ENCODE data around the gene KCNA1. TPM values are rescaled to one million over a fixed set of nuclear protein-coding genes. Genes with fewer than 3 reads are reported as not detected.

The KCNA1 gene
- polyA plus RNA-seq, 1 donor (not counting 4 experiments of a cell fraction or from before 2014, with no cell fraction given) = not detected

DNA sequence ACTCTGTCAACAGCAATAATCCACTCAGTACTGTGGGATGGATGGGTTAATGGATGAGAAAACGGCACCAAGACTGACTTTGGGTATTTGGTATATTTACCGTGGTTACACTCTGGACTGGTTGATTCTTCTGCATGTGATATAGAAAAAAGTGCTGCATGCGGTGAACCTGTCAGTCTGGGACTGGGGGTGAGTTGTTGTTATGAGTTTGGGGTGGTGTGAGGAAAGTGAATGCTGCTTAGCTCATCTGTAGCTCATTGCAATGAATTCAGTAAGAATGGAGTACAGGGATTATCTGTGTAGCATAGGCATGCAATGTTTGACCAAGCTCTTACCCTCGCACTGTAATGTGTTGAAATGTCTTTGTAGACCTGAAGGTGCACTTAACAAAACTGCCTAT lies 6.0 kb downstream of the KCNA1 start:
- Histone ChIP-seq H3K4me2 (ENCODE audit: control insufficient read depth, extremely low read depth, insufficient read depth, low read depth, low read length) (no peak overlapping the region), H3K9ac (ENCODE audit: control insufficient read depth, extremely low read depth, insufficient read depth, low read length) (no peak overlapping the region), H3K9me1 (ENCODE audit: control insufficient read depth, extremely low read depth, insufficient read depth, low read length) (no peaks in the 10 kb centered on the region), H3K9me3 (ENCODE audit: control insufficient read depth, low read depth, low read length) (no peaks in the 10 kb centered on the region), H3K4me1 (ENCODE audit: control insufficient read depth, extremely low read depth, insufficient read depth, low read length) (no peaks in the 10 kb centered on the region), H2AFZ (ENCODE audit: control insufficient read depth, low read length) (no peak overlapping the region), H4K20me1 (ENCODE audit: control insufficient read depth, extremely low read depth, insufficient read depth, low read length) (no peaks in the 10 kb centered on the region), H3K79me2 (ENCODE audit: control insufficient read depth, insufficient read depth, low read length) (no peaks in the 10 kb centered on the region), H3K27me3 (ENCODE audit: control insufficient read depth, extremely low read depth, insufficient read depth, low read length) (peaks cover 34% of the 10 kb centered on the region), H3K27ac (ENCODE audit: control insufficient read depth, insufficient read depth, low read length) (no peak overlapping the region), H3K36me3 (ENCODE audit: control insufficient read depth in 2 of 2, extremely low read depth in 1 of 2, insufficient read depth in 2 of 2, low read length in 2 of 2) (no peaks in the 10 kb centered on the region), H3K4me3 (ENCODE audit: control insufficient read depth in 2 of 3, extremely low read depth in 1 of 3, insufficient read depth in 2 of 3, low read depth in 1 of 3, low read length in 3 of 3) (no peak overlapping the region)
- dilution Hi-C loops (cut with MboI; ENCODE audit: extremely low pct_ligation_motif_present, low sequenced_read_pairs) = no loop called here
- FAIRE-seq (no peak), DNase-seq (ENCODE audit: low read depth, low spot score) (no peak)
- TF ChIP-seq, protein P1, sequence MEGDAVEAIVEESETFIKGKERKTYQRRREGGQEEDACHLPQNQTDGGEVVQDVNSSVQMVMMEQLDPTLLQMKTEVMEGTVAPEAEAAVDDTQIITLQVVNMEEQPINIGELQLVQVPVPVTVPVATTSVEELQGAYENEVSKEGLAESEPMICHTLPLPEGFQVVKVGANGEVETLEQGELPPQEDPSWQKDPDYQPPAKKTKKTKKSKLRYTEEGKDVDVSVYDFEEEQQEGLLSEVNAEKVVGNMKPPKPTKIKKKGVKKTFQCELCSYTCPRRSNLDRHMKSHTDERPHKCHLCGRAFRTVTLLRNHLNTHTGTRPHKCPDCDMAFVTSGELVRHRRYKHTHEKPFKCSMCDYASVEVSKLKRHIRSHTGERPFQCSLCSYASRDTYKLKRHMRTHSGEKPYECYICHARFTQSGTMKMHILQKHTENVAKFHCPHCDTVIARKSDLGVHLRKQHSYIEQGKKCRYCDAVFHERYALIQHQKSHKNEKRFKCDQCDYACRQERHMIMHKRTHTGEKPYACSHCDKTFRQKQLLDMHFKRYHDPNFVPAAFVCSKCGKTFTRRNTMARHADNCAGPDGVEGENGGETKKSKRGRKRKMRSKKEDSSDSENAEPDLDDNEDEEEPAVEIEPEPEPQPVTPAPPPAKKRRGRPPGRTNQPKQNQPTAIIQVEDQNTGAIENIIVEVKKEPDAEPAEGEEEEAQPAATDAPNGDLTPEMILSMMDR (optimal IDR thresholded peaks at IDR 0.05 in 1 of 3, IDR thresholded peaks at IDR 0.05 in 1 of 3, conservative IDR thresholded peaks at IDR 0.05 in 1 of 3; ENCODE audit: extremely low read depth in 1 of 3, insufficient read depth in 2 of 3, low read length in 3 of 3) = no peak
- no peak for TF ChIP-seq EZH2 (IDR thresholded peaks at IDR 0.05; ENCODE audit: low read length)

DNA sequence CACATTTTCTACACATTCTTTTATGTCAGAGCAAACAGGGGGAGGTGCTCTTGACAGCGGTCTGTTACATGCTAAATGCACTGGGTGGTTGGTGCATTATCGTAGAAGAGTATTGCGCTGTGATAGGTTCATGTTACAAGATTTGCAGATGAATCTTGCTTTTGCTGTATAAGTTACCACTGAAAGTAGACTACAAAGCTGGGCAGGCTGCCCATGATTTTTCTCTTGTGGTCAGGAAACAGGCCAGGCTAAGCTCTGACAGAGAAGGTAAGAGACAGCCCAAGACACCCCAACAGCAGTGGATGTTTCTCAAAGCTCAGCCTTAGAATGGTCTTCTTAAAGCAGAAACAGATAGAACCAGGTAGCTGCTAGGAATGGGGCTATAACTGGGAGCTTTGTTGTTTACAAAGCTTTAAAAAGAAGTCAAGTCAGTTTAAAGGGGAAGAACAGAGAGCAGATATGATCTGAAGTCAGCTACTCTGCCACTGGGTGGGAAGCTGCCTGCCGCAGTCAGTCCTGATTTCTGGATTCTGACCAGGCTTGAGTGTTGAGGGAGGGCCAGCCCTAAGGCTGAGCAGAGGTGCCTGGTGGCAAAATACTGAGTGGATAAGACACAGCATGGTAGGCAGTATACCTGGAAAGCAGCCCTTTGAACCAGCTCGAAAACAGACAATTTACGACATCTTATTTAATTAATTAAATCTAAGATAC lies 9.4 kb downstream of the KCNA1 start:
- H3K4me1 ChIP-seq (ENCODE audit: control insufficient read depth, extremely low read depth, insufficient read depth, low read length) = no peaks in the 10 kb centered on the region
- H3K9me1 ChIP-seq (ENCODE audit: control insufficient read depth, extremely low read depth, insufficient read depth, low read length) = no peaks in the 10 kb centered on the region
- no peaks in the 10 kb centered on the region for H3K36me3 ChIP-seq (ENCODE audit: control insufficient read depth in 2 of 2, extremely low read depth in 1 of 2, insufficient read depth in 2 of 2, low read length in 2 of 2)
- H3K27ac ChIP-seq (ENCODE audit: control insufficient read depth, insufficient read depth, low read length) = no peak overlapping the region
- dilution Hi-C loops (cut with MboI; ENCODE audit: extremely low pct_ligation_motif_present, low sequenced_read_pairs) = no loop called here
- no peak overlapping the region for H3K9ac ChIP-seq (ENCODE audit: control insufficient read depth, extremely low read depth, insufficient read depth, low read length)
- H3K4me2 ChIP-seq (ENCODE audit: control insufficient read depth, extremely low read depth, insufficient read depth, low read depth, low read length) = no peak overlapping the region
- H3K4me3 ChIP-seq (ENCODE audit: control insufficient read depth in 2 of 3, extremely low read depth in 1 of 3, insufficient read depth in 2 of 3, low read depth in 1 of 3, low read length in 3 of 3) = no peak overlapping the region
- H3K27me3 ChIP-seq (ENCODE audit: control insufficient read depth, extremely low read depth, insufficient read depth, low read length) = peaks cover 15% of the 10 kb centered on the region
- FAIRE-seq (no peak), DNase-seq (ENCODE audit: low read depth, low spot score) (no peak)
- no peaks in the 10 kb centered on the region for H3K79me2 ChIP-seq (ENCODE audit: control insufficient read depth, insufficient read depth, low read length)
- H2AFZ ChIP-seq (ENCODE audit: control insufficient read depth, low read length) = no peak overlapping the region
- TF ChIP-seq, protein P1 (optimal IDR thresholded peaks at IDR 0.05 in 1 of 3, IDR thresholded peaks at IDR 0.05 in 1 of 3, conservative IDR thresholded peaks at IDR 0.05 in 1 of 3; ENCODE audit: extremely low read depth in 1 of 3, insufficient read depth in 2 of 3, low read length in 3 of 3) = no peak
- TF ChIP-seq EZH2 (IDR thresholded peaks at IDR 0.05; ENCODE audit: low read length) = no peak
- H3K9me3 ChIP-seq (ENCODE audit: control insufficient read depth, low read depth, low read length) = no peaks in the 10 kb centered on the region
- H4K20me1 ChIP-seq (ENCODE audit: control insufficient read depth, extremely low read depth, insufficient read depth, low read length) = no peaks in the 10 kb centered on the region
